Progenitor cell of endocrine pancreas (in vitro differentiated cells): ENCODE results near the gene ERICH3. TPM values are rescaled to one million over a fixed set of nuclear protein-coding genes. Genes with fewer than 3 reads are reported as not detected.
"Not testable (repeated sequence)": the region's sequence is repeated elsewhere in the genome, so short reads cannot be mapped to it uniquely, and the experiment has no call there.

Experiments
- DNase-seq: peaks from one replicate; pipeline ENCODE4 v3.0.0; 2021; ENCODE audit warnings: low spot score; ENCODE audit not compliant: unreplicated experiment
- H3K27ac Mint-ChIP-seq: 2 replicates; pipeline ENCODE4 v1.8.0; 2021; ENCODE audit warnings: mild to moderate bottlenecking, moderate library complexity, mixed read lengths
- H3K27me3 Mint-ChIP-seq: 2 replicates; pipeline ENCODE4 v1.8.0; 2021; ENCODE audit warnings: mixed read lengths
- H3K36me3 Mint-ChIP-seq: 2 replicates; pipeline ENCODE4 v1.8.0; 2022; ENCODE audit warnings: mixed read lengths; ENCODE audit not compliant: insufficient read depth
- H3K4me1 Mint-ChIP-seq: 2 replicates; pipeline ENCODE4 v1.8.0; 2021; ENCODE audit warnings: low read depth, mixed read lengths
- H3K4me3 Mint-ChIP-seq: 2 replicates; pipeline ENCODE4 v1.8.0; 2021; ENCODE audit warnings: low read depth, mild to moderate bottlenecking, moderate library complexity, mixed read lengths
- H3K9me3 Mint-ChIP-seq: 2 replicates; pipeline ENCODE4 v1.8.0; 2021; ENCODE audit warnings: low read depth, mixed read lengths
- CTCF ChIP-seq: fragments of 200-600 bp; sonication (generic); IDR thresholded peaks from one replicate; pipeline ENCODE4 v1.5.0; 2021; ENCODE audit warnings: antibody characterized with exemption, mild to moderate bottlenecking; ENCODE audit not compliant: unreplicated experiment
- total RNA-seq: library from RNA; stranded (reverse); gene quantifications from 2 replicates; pipeline ENCODE4 v1.2.1, GENCODE V29; 2021

Gene ERICH3
- total RNA-seq, 1 donor from 2014 or later: 1.5 TPM

DNA sequence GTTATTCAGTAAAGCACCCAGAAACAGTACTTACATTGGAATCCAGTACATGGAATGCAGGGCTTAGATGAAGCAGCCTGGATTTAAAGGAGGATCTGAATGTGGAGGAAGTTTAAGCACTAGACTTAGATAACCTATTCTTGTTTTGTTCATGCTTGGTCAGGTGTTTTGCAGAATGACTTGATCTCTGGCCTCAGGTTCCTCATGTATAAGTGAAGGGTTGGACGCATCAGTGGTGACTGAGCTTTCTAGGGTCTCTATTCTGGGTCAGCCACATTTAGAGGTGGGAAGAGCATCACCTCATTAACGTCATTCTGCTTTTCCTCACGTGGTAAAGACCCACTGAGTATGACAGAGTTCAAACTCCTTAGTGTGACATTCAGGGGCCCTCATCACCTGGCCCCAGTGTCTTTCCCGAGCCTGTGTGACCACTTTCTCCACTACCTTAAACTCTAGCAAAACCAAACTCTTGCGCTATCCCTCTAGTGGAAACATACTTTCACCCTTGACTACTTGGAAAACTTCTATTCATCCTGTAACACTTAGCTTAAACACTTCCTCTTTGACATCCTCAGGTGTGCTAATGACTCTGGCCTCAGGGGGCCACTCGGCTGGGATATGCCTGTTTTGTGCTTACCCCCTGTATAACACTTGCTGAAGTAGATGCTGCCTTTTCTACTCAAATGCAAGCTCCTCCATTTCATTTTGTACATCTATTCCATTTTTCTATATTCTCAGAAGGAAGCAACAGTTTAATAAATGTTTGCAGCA lies 871 bp upstream of the ERICH3 start:
- Mint-ChIP-seq H3K36me3 (no peaks in the 10 kb centered on the region), H3K4me3 (peak overlapping the region; percentile 63), H3K27me3 (peaks cover 30% of the 10 kb centered on the region), H3K4me1 (no peaks in the 10 kb centered on the region), H3K27ac (no peak overlapping the region), H3K9me3 (peaks cover 7% of the 10 kb centered on the region)
- no peak for TF ChIP-seq CTCF
- no peak for DNase-seq

DNA sequence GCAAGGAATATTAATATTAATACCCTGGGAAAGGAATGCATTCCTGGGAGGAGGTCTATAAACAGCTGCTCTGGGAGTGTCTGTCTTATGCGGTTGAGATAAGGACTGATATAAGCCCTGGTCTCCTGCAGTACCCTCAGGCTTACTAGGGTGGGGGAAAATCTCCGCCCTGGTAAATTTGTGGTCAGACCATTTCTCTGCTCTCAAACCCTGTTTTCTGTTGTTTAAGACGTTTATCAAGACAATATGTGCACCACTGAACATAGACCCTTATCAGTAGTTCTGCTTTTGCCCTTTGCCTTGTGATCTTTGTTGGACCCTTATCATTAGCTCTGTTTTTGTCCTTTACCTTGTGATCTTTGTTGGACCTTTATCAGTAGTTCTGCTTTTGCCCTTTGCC lies 2.7 kb downstream of the ERICH3 start:
- H3K4me3 Mint-ChIP-seq, H3K9me3 Mint-ChIP-seq, H3K36me3 Mint-ChIP-seq, H3K27ac Mint-ChIP-seq, DNase-seq, H3K4me1 Mint-ChIP-seq: not testable (repeated sequence)
- peaks cover 26% of the 10 kb centered on the region for H3K27me3 Mint-ChIP-seq

DNA sequence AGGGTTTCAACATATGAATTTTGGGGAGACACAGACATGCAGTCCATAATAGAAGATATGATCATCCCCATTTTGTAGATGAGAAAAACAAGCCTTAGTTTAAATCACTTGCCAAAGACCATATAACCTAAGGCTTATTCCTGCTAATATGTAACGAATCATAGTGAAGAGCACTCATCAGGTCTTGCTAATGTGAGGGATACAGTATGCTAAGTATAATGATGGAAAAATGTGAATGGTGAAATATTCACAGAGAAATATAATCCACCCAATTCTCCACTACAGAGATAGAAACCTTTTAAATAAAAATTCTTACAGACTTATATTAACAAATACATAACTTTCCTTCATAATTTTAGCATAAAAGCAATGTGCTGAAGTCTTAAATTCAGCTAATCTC lies 18.9 kb downstream of the ERICH3 start:
- no peak for TF ChIP-seq CTCF
- Mint-ChIP-seq H3K4me1 (peaks cover 2% of the 10 kb centered on the region), H3K9me3 (no peaks in the 10 kb centered on the region), H3K27me3 (no peaks in the 10 kb centered on the region), H3K4me3 (no peak overlapping the region), H3K27ac (no peak overlapping the region), H3K36me3 (no peaks in the 10 kb centered on the region)
- no peak for DNase-seq

DNA sequence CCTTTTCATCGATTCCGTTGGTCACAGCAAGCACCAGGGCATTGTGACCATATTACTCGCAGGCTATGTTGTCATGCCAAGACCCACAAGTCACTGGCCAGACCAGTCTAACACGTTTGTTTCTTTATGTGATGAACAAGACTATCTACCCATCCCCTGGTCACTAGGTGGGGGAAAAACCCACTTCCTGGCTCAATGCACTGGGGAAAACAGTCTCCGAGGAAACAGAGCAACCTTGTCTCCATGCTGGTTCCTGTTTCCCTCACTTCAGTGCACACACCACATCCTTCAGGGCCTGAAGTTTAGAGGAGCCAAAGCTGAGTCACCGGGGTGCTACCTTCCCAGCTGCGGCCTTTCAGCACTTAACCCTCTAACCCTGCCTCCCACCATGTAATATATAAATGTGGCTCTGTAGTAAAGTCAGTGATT lies 20.9 kb downstream of the ERICH3 start:
- peak overlapping the region; percentile 39 for H3K27ac Mint-ChIP-seq
- DNase-seq: no peak
- no peaks in the 10 kb centered on the region for H3K27me3 Mint-ChIP-seq

GRCh38 chr1:74650561-74650960 lies 23.0 kb downstream of the ERICH3 start:
- TF ChIP-seq CTCF: no peak
- H3K9me3 Mint-ChIP-seq: no peaks in the 10 kb centered on the region
- no peaks in the 10 kb centered on the region for H3K27me3 Mint-ChIP-seq
- DNase-seq: no peak
- H3K27ac Mint-ChIP-seq: no peak overlapping the region
- no peak overlapping the region for H3K4me3 Mint-ChIP-seq
- H3K4me1 Mint-ChIP-seq: peaks cover 2% of the 10 kb centered on the region
- H3K36me3 Mint-ChIP-seq: no peaks in the 10 kb centered on the region

More for the DNA sequence above, 20.9 kb downstream of the ERICH3 start:
- no peaks in the 10 kb centered on the region for H3K36me3 Mint-ChIP-seq
- no peaks in the 10 kb centered on the region for H3K9me3 Mint-ChIP-seq
- H3K4me3 Mint-ChIP-seq: no peak overlapping the region
- no peak for TF ChIP-seq CTCF
- H3K4me1 Mint-ChIP-seq: peaks cover 2% of the 10 kb centered on the region

DNA sequence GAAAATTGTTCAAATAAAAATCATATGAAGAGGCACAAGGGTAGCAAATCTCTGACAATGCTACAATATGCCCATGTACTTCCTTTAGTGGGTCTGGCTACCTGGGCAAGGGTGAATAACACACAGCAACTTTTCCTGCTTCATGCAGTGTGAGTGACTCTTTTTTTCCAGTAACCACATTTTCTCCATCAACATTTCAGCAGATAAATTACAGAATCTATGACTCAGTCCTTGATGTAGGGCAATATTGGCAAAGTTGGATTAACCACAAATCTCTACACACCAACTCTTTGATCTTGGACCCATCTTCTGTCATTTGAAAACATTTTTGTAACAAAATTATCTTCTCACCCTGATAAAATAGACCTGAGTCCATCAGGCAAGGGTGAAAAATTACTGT lies 31.7 kb downstream of the ERICH3 start:
- no peak for DNase-seq
- TF ChIP-seq CTCF: no peak
- H3K27ac Mint-ChIP-seq: no peak overlapping the region
- no peaks in the 10 kb centered on the region for H3K9me3 Mint-ChIP-seq
- H3K4me3 Mint-ChIP-seq: no peak overlapping the region
- H3K36me3 Mint-ChIP-seq: no peaks in the 10 kb centered on the region
- no peaks in the 10 kb centered on the region for H3K27me3 Mint-ChIP-seq
- H3K4me1 Mint-ChIP-seq: no peaks in the 10 kb centered on the region
